Mesothelial cell of epicardium (in vitro differentiated cells): ENCODE measurements around the gene UST. TPM values are rescaled to one million over a fixed set of nuclear protein-coding genes. Genes with fewer than 3 reads are reported as not detected.

Experiments
- DNase-seq, 2 experiments: peaks; one replicate each; pipeline ENCODE4 v3.0.0; 2021; ENCODE audit warnings: low spot score in 2 of 2; ENCODE audit not compliant: unreplicated experiment in 2 of 2
- H3K27ac Mint-ChIP-seq: 2 replicates; pipeline ENCODE4 v1.8.0; 2021; ENCODE audit warnings: mixed read lengths
- H3K27me3 Mint-ChIP-seq: 2 replicates; pipeline ENCODE4 v1.8.0; 2021; ENCODE audit warnings: low read depth, mixed read lengths
- H3K36me3 Mint-ChIP-seq: 2 replicates; pipeline ENCODE4 v1.8.0; 2021; ENCODE audit warnings: mixed read lengths
- H3K4me1 Mint-ChIP-seq: 2 replicates; pipeline ENCODE4 v1.8.0; 2021; ENCODE audit warnings: mixed read lengths
- H3K4me3 Mint-ChIP-seq: 2 replicates; pipeline ENCODE4 v1.8.0; 2021; ENCODE audit warnings: mild to moderate bottlenecking, moderate library complexity, mixed read lengths
- H3K9me3 Mint-ChIP-seq: 2 replicates; pipeline ENCODE4 v1.8.0; 2021; ENCODE audit warnings: mixed read lengths
- CTCF ChIP-seq: fragments of 200-600 bp; sonication (generic); IDR thresholded peaks from one replicate; pipeline ENCODE4 v1.5.0; 2021; ENCODE audit warnings: antibody characterized with exemption; ENCODE audit not compliant: unreplicated experiment
- total RNA-seq: library from RNA; stranded (reverse); gene quantifications from 3 replicates; pipeline ENCODE4 v1.2.1, GENCODE V29; 2021

The UST gene
- total RNA-seq, 1 donor from 2014 or later, result 6.6 TPM

- Mint-ChIP-seq H3K27me3 (no peaks in the 10 kb centered on the region), H3K27ac (no peak overlapping the region), H3K4me3 (no peak overlapping the region), H3K36me3 (peaks cover 9% of the 10 kb centered on the region), H3K4me1 (peaks cover 16% of the 10 kb centered on the region), H3K9me3 (peaks cover 14% of the 10 kb centered on the region)
- TF ChIP-seq CTCF, result no peak
- no peak for DNase-seq
Measured at GRCh38 chr6:148816117-148816516, 69.3 kb downstream of the UST start.

GRCh38 chr6:148817689-148818088 lies 70.9 kb downstream of the UST start:
- no peak overlapping the region for H3K27ac Mint-ChIP-seq
- peaks cover 8% of the 10 kb centered on the region for H3K9me3 Mint-ChIP-seq
- no peaks in the 10 kb centered on the region for H3K27me3 Mint-ChIP-seq
- no peak for TF ChIP-seq CTCF
- no peak for DNase-seq
- peaks cover 16% of the 10 kb centered on the region for H3K4me1 Mint-ChIP-seq
- H3K4me3 Mint-ChIP-seq, result no peak overlapping the region
- peaks cover 6% of the 10 kb centered on the region for H3K36me3 Mint-ChIP-seq

GRCh38 chr6:148818939-148819575 lies 72.2 kb downstream of the UST start:
- TF ChIP-seq CTCF, result no peak
- peaks cover 27% of the 10 kb centered on the region for H3K4me1 Mint-ChIP-seq
- peaks cover 7% of the 10 kb centered on the region for H3K9me3 Mint-ChIP-seq
- peaks cover 6% of the 10 kb centered on the region for H3K36me3 Mint-ChIP-seq
- no peaks in the 10 kb centered on the region for H3K27me3 Mint-ChIP-seq
- no peak overlapping the region for H3K4me3 Mint-ChIP-seq
- no peak overlapping the region for H3K27ac Mint-ChIP-seq
- no peak for DNase-seq

- Mint-ChIP-seq H3K4me3 (no peak overlapping the region), H3K27me3 (no peaks in the 10 kb centered on the region), H3K9me3 (peaks cover 6% of the 10 kb centered on the region), H3K4me1 (peaks cover 28% of the 10 kb centered on the region), H3K27ac (no peak overlapping the region), H3K36me3 (peaks cover 2% of the 10 kb centered on the region)
- DNase-seq, result no peak
- TF ChIP-seq CTCF, result no peak
Measured at GRCh38 chr6:148819852-148820251, 73.0 kb downstream of the UST start.

- TF ChIP-seq CTCF, result no peak
- Mint-ChIP-seq H3K27me3 (no peaks in the 10 kb centered on the region), H3K36me3 (no peaks in the 10 kb centered on the region), H3K9me3 (peaks cover 2% of the 10 kb centered on the region), H3K27ac (no peak overlapping the region), H3K4me3 (no peak overlapping the region), H3K4me1 (peaks cover 26% of the 10 kb centered on the region)
- no peak for DNase-seq
Measured at GRCh38 chr6:148822819-148823218, 76.0 kb downstream of the UST start.

- no peaks in the 10 kb centered on the region for H3K36me3 Mint-ChIP-seq
- no peaks in the 10 kb centered on the region for H3K27me3 Mint-ChIP-seq
- no peak for TF ChIP-seq CTCF
- DNase-seq, result no peak
- peaks cover 14% of the 10 kb centered on the region for H3K4me1 Mint-ChIP-seq
- H3K9me3 Mint-ChIP-seq, result peaks cover 2% of the 10 kb centered on the region
- no peak overlapping the region for H3K4me3 Mint-ChIP-seq
- H3K27ac Mint-ChIP-seq, result no peak overlapping the region
Measured at GRCh38 chr6:148824291-148824690, 77.5 kb downstream of the UST start.
